ENCODE measurements around the gene CDH13. TPM values are rescaled to one million over a fixed set of nuclear protein-coding genes. Genes with fewer than 3 reads are reported as not detected.

The CDH13 gene
- total and polyA plus RNA-seq, 2 donors (not counting 3 experiments of a cell fraction or from before 2014, with no cell fraction given) = 96.6 to 124 TPM

GRCh38 chr16:83402967-83403366, 776.2 kb downstream of the CDH13 start:
- ChIA-PET CTCF (no interaction called here), POLR2A (no interaction called here)
- Histone ChIP-seq H4K20me1 (replicated peaks; ENCODE audit: control insufficient read depth, extremely low read depth, insufficient read depth, low read length) (no peaks in the 10 kb centered on the region), H3K4me3 (replicated peaks in 1 of 3; ENCODE audit: insufficient read depth in 1 of 3, low read depth in 1 of 3, low read length in 3 of 3) (no peak overlapping the region), H3K36me3 (ENCODE audit: control insufficient read depth in 2 of 2, extremely low read depth in 1 of 2, insufficient read depth in 2 of 2, low read length in 2 of 2) (no peaks in the 10 kb centered on the region), H3K9me3 (replicated peaks; ENCODE audit: control insufficient read depth, insufficient read depth, low read length) (no peaks in the 10 kb centered on the region), H3K4me2 (ENCODE audit: insufficient read depth, low read length) (peak overlapping the region; percentile 54), H3K4me1 (ENCODE audit: control insufficient read depth, extremely low read depth, insufficient read depth, low read length) (peaks cover 13% of the 10 kb centered on the region), H3K9me1 (replicated peaks; ENCODE audit: control insufficient read depth, extremely low read depth, insufficient read depth, low read length) (no peaks in the 10 kb centered on the region), H3K27me3 (ENCODE audit: control insufficient read depth in 2 of 2, insufficient read depth in 2 of 2, low read length in 2 of 2) (no peaks in the 10 kb centered on the region), H3K79me2 (ENCODE audit: control insufficient read depth, insufficient read depth, low read length) (no peaks in the 10 kb centered on the region), H2AFZ (ENCODE audit: low read depth, low read length) (no peak overlapping the region), H3K9ac (replicated peaks; ENCODE audit: extremely low read depth, insufficient read depth, low read length) (no peak overlapping the region), H3K27ac (ENCODE audit: insufficient read depth, low read depth, low read length) (peak overlapping the region; percentile 2)
- no peak for TF ChIP-seq POLR2A (IDR thresholded peaks at IDR 0.05; ENCODE audit: low read depth, low read length)
- no peak for TF ChIP-seq MYC (IDR thresholded peaks at IDR 0.05; ENCODE audit: low read depth, low read length)
- TF ChIP-seq FOS (IDR thresholded peaks at IDR 0.05; ENCODE audit: borderline replicate concordance, insufficient read depth, low read length) = peak; percentile 82
- no peak for TF ChIP-seq GATA2 (IDR thresholded peaks at IDR 0.05; ENCODE audit: insufficient read depth, insufficient read length, low read depth, low read length)
- TF ChIP-seq MAX (IDR thresholded peaks at IDR 0.05; ENCODE audit: insufficient read depth, insufficient read length) = no peak
- peak; percentile 69 for TF ChIP-seq JUN (IDR thresholded peaks at IDR 0.05; ENCODE audit: borderline replicate concordance, insufficient read depth, insufficient read length, low read depth)
- no peak for TF ChIP-seq CTCF (IDR thresholded peaks at IDR 0.05; ENCODE audit: extremely low read depth in 1 of 2, insufficient read depth in 1 of 2, low read depth in 1 of 2, low read length in 2 of 2)
- TF ChIP-seq POLR2AphosphoS5 (IDR thresholded peaks at IDR 0.05; ENCODE audit: insufficient read depth, low read depth, low read length) = no peak
- TF ChIP-seq EZH2 (IDR thresholded peaks at IDR 0.05; ENCODE audit: borderline replicate concordance, low read depth, low read length, severe bottlenecking) = no peak
- dilution Hi-C loops (cut with MboI; ENCODE audit: extremely low pct_ligation_motif_present, low sequenced_read_pairs) (no loop called here), intact Hi-C loops (cut with micrococcal nuclease) (no loop called here)
- FAIRE-seq (peak; percentile 24), DNase-seq (ENCODE audit: low read depth, low spot score) (peak; percentile 41)
- no TSS peak for BruUV-seq (replicated peaks)

Measured in endothelial cell of umbilical vein (primary cell).